GM12878 (cell line): ENCODE data around the gene HIVEP1. TPM values are rescaled to one million over a fixed set of nuclear protein-coding genes. Genes with fewer than 3 reads are reported as not detected.

Experiments used
- ATAC-seq: fragments of 200-7000 bp; cut with Tn5 transposase; 3 replicates; pipeline ENCODE4 v1.9.1; 2020; ENCODE audit warnings: mild to moderate bottlenecking, moderate library complexity
- BruUV-seq: library from RNA; stranded (reverse); fragments of 400-500 nt; replicated peaks from 2 replicates; lab custom pipeline; 2021; lab: Mats Ljungman, UMichigan
- CTCF ChIA-PET: fragments of 300-600 bp; sonication (Branson Sonifier 250); formaldehyde crosslinking; extraction: SDS; loops from one replicate; lab custom pipeline; 2021; ENCODE audit warnings: inconsistent platforms; lab: Yijun Ruan, JAX
- POLR2A ChIA-PET: fragments of 350-600 bp; formaldehyde crosslinking; extraction: SDS; loops from one replicate; lab custom pipeline; 2021; ENCODE audit warnings: inconsistent platforms; lab: Charles Lee
- RAD21 ChIA-PET: fragments of 300-600 bp; sonication (Branson Sonifier 250); formaldehyde crosslinking; loops from one replicate; lab custom pipeline; 2023; ENCODE audit warnings: antibody characterized with exemption; ENCODE audit not compliant: unreplicated experiment; lab: Charles Lee
- SMC1A ChIA-PET: fragments of 300-600 bp; sonication (Branson Sonifier 250); formaldehyde crosslinking; loops from one replicate; lab custom pipeline; 2023; ENCODE audit not compliant: unreplicated experiment, uncharacterized antibody; lab: Charles Lee
- DNase-seq: peaks from one replicate; pipeline ENCODE4 v3.0.0-alpha.2; 2011; ENCODE audit warnings: low read depth, low spot score
- FAIRE-seq: peaks from 3 replicates; lab custom pipeline; 2011; peaks lifted over from hg19 to GRCh38; lab: Jason Lieb, UNC
- H2AFZ ChIP-seq: 2 replicates; pipeline ENCODE4 v1.6.0; 2011; ENCODE audit warnings: low read depth, low read length, control low read depth; ENCODE audit not compliant: control insufficient read depth
- H3K27ac ChIP-seq: 2 replicates; pipeline ENCODE4 v1.5.1; 2011; ENCODE audit warnings: control low read depth; ENCODE audit not compliant: control insufficient read depth, insufficient read depth
- H3K27me3 ChIP-seq, 2 experiments: replicated peaks in 1 of 2; 2 replicates each; pipeline versions ENCODE4 v1.6.0 to v1.6.1; 2011; ENCODE audit warnings: low read length in 1 of 2; ENCODE audit not compliant: control insufficient read depth in 2 of 2, insufficient read depth in 2 of 2
- H3K36me3 ChIP-seq, 2 experiments: 2 replicates each; pipeline ENCODE4 v1.5.1; 2011; ENCODE audit warnings: low read length in 1 of 2; ENCODE audit not compliant: control insufficient read depth in 2 of 2, insufficient read depth in 2 of 2
- H3K4me1 ChIP-seq: 2 replicates; pipeline ENCODE4 v1.6.1; 2011; ENCODE audit warnings: mild to moderate bottlenecking, low read length, moderate library complexity, mixed read lengths; ENCODE audit not compliant: control insufficient read depth, insufficient read depth
- H3K4me2 ChIP-seq: 2 replicates; pipeline ENCODE4 v1.6.0; 2011; ENCODE audit warnings: control low read depth; ENCODE audit not compliant: control insufficient read depth, insufficient read depth
- H3K4me3 ChIP-seq: fragments of 200-600 bp; sonication (generic); 2 replicates; pipeline ENCODE4 v1.5.1; 2016
- H3K79me2 ChIP-seq: 2 replicates; pipeline ENCODE4 v1.6.0; 2011; ENCODE audit warnings: low read length; ENCODE audit not compliant: control insufficient read depth, insufficient read depth
- H3K9ac ChIP-seq: 2 replicates; pipeline ENCODE4 v1.8.0; 2011; ENCODE audit warnings: low read length, control low read depth, mixed read lengths; ENCODE audit not compliant: control insufficient read depth, insufficient read depth
- H3K9me3 ChIP-seq: replicated peaks from 3 replicates; pipeline ENCODE4 v1.5.1; 2011; ENCODE audit warnings: mild to moderate bottlenecking, low read length; ENCODE audit not compliant: control insufficient read depth, insufficient read depth
- H4K20me1 ChIP-seq: 2 replicates; pipeline ENCODE4 v1.6.0; 2011; ENCODE audit not compliant: control insufficient read depth, insufficient read depth
- BRCA1 ChIP-seq: IDR thresholded peaks from 2 replicates; pipeline ENCODE4 v1.6.1; 2011; ENCODE audit warnings: low read depth, low read length, improper control_type of control experiment
- CREM ChIP-seq: IDR thresholded peaks from 2 replicates; pipeline ENCODE4 v1.6.1; 2014; ENCODE audit warnings: antibody characterized with exemption, low read depth
- CUX1 ChIP-seq: IDR thresholded peaks from 2 replicates; pipeline ENCODE4 v1.6.1; 2012; ENCODE audit warnings: improper control_type of control experiment, low read depth, low read length; ENCODE audit not compliant: insufficient replicate concordance
- HDAC6 ChIP-seq: fragments of 200-600 bp; sonication (generic); IDR thresholded peaks from one replicate; pipeline ENCODE4 v1.8.0; 2017; ENCODE audit warnings: antibody characterized with exemption; ENCODE audit not compliant: unreplicated experiment
- MEF2B ChIP-seq: fragments of 450-650 bp; IDR thresholded peaks from 2 replicates; pipeline ENCODE4 v1.6.1; 2018; ENCODE audit warnings: mild to moderate bottlenecking, moderate library complexity; ENCODE audit not compliant: partially characterized antibody, poor library complexity, severe bottlenecking
- MTA2 ChIP-seq: fragments of 450-650 bp; IDR thresholded peaks from 2 replicates; pipeline ENCODE4 v1.6.1; 2016; ENCODE audit warnings: low read depth, mild to moderate bottlenecking, moderate library complexity
- MXI1 ChIP-seq: fragments of 150-350 bp; IDR thresholded peaks from 2 replicates; pipeline ENCODE4 v1.6.1; 2011; ENCODE audit warnings: low read depth, mild to moderate bottlenecking, inconsistent platforms, low read length, improper control_type of control experiment
- NBN ChIP-seq: fragments of 450-650 bp; IDR thresholded peaks from 2 replicates; pipeline ENCODE4 v1.6.1; 2016
- NFYA ChIP-seq: IDR thresholded peaks from 2 replicates; pipeline ENCODE4 v1.6.1; 2011; ENCODE audit warnings: low read depth, mild to moderate bottlenecking, low read length, improper control_type of control experiment, borderline replicate concordance
- NR2F1 ChIP-seq: fragments of 450-650 bp; conservative IDR thresholded peaks from 2 replicates; pipeline ENCODE4 v1.6.1; 2017; ENCODE audit warnings: mild to moderate bottlenecking
- PBX3 ChIP-seq: IDR thresholded peaks from 2 replicates; pipeline ENCODE4 v1.6.1; 2011; ENCODE audit warnings: mild to moderate bottlenecking, low read depth, low read length, moderate library complexity; ENCODE audit not compliant: insufficient replicate concordance
- POU2F2 ChIP-seq: IDR thresholded peaks from 3 replicates; pipeline ENCODE4 v1.6.1; 2011; ENCODE audit warnings: low read depth, mild to moderate bottlenecking, low read length, borderline replicate concordance
- RUNX3 ChIP-seq: IDR thresholded peaks from 2 replicates; pipeline ENCODE4 v1.6.1; 2012; ENCODE audit warnings: low read length, inconsistent platforms
- TCF7 ChIP-seq: IDR thresholded peaks from 2 replicates; pipeline ENCODE4 v1.6.1; 2014; ENCODE audit warnings: antibody characterized with exemption, borderline replicate concordance
- WGBS: methylation state at CpG from one replicate; pipeline ENCODE4 v1.1.6; 2016; ENCODE audit warnings: low lambda C conversion rate; ENCODE audit not compliant: insufficient replicate concordance, insufficient coverage; ENCODE audit errors: missing lambda C conversion rate; 5-methylcytosine and 5-hydroxymethylcytosine counted together
- in situ Hi-C: fragments of 300-500 bp; cut with MboI; formaldehyde crosslinking; loops from 9 replicates; pipeline ENCODE4 v1.14.3; 2018; ENCODE audit warnings: mixed read lengths
- intact Hi-C: fragments of 100-400 bp; cut with micrococcal nuclease; formaldehyde crosslinking; loops from one replicate; pipeline ENCODE4 v1.14.2; 2022; ENCODE audit not compliant: unreplicated experiment
- polyA plus RNA-seq, 11 experiments: library from polyadenylated mRNA; depleted of rRNA in 4 of 11; unstranded in 6 of 11; stranded (reverse) in 5 of 11; fragments of >200 nt; fragmentation: Nextera tagmentation in 4 of 11; fragmentation: Illumina TruSeq in 1 of 11; extraction: Ambion mirVana in 4 of 11; extraction: Trizol in 1 of 11; gene quantifications; 1 replicate in 1 of 11; 2 replicates in 10 of 11; pipeline versions ENCODE4 v1.2.1 to v1.2.3, GENCODE V29; 2011 to 2016; ENCODE audit warnings: inconsistent platforms in 2 of 11, missing spikeins in 2 of 11, low read depth in 1 of 11
- total RNA-seq, 4 experiments: library from RNA; depleted of rRNA in 3 of 4; stranded (reverse); fragments of >200 nt in 3 of 4; fragmentation: Illumina TruSeq in 1 of 4; extraction: Trizol in 1 of 4; gene quantifications; 2 replicates each; pipeline versions ENCODE4 v1.2.1 to v1.2.3, GENCODE V29; 2013 to 2021

Gene HIVEP1
- total and polyA plus RNA-seq, 10 of the 15 experiments (the other 5 are each of a cell fraction or from before 2014, with no cell fraction given): 4.3 to 37.5 (median 21.6) TPM

- TF ChIP-seq CUX1: no peak
- TF ChIP-seq NFYA: no peak
- 0 out of 2 replicates have a peak, but pooled peaks have one; percentile 17 for TF ChIP-seq CREM
- no peak for TF ChIP-seq MXI1
- peak; percentile 37; the same call in 1 of the 2 replicates for TF ChIP-seq TCF7
Measured at GRCh38 chr6:12119085-12119588, 107.0 kb downstream of the HIVEP1 start (continued).

- no peak overlapping the region for H2AFZ ChIP-seq
- H3K4me1 ChIP-seq: no peaks in the 10 kb centered on the region
- peaks cover 2% of the 10 kb centered on the region; the same call in 1 of the 3 replicates for H3K9me3 ChIP-seq
- no peak overlapping the region for H3K4me3 ChIP-seq
- 96% methylated on average over 4 of the region's 4 CpGs for WGBS
- SMC1A ChIA-PET: interaction anchor here (0.6 to 2.3 kb wide), 5 partner anchors 9 to 470 kb away, joined by 3 to 6 read pairs (median 4); no protein-coding TSS in a partner anchor
- POLR2A ChIA-PET: interaction anchor here (0.8 to 2.0 kb wide), 2 partner anchors 9 to 15 kb away, joined by 3 to 5 read pairs; no protein-coding TSS in a partner anchor
- H3K4me2 ChIP-seq: no peak overlapping the region
- TSS peak; percentile 6 for BruUV-seq
- no peak overlapping the region for H3K27ac ChIP-seq
- no peak overlapping the region for H3K9ac ChIP-seq
- peaks cover 20 to 39% of the 10 kb centered on the region in 2 experiments for H3K36me3 ChIP-seq
- ATAC-seq: no peak
- in situ Hi-C loops (no loop called here), intact Hi-C loops (no loop called here)
- CTCF ChIA-PET: no interaction called here
- RAD21 ChIA-PET: no interaction called here
- no peak for DNase-seq
- no peaks in the 10 kb centered on the region for H3K27me3 ChIP-seq
- H4K20me1 ChIP-seq: no peaks in the 10 kb centered on the region
- no peaks in the 10 kb centered on the region; the same call in 1 of the 2 replicates for H3K79me2 ChIP-seq
- FAIRE-seq: no peak
- TF ChIP-seq MTA2 (no peak), RUNX3 (no peak), PBX3 (no peak), POU2F2 (no peak), NBN (no peak), BRCA1 (no peak), HDAC6 (no peak), MEF2B (no peak), NR2F1 (no peak)
Measured at GRCh38 chr6:12125396-12125795, 113.3 kb downstream of the HIVEP1 start.
